ENCODE data around the gene CTPS1.

DNA sequence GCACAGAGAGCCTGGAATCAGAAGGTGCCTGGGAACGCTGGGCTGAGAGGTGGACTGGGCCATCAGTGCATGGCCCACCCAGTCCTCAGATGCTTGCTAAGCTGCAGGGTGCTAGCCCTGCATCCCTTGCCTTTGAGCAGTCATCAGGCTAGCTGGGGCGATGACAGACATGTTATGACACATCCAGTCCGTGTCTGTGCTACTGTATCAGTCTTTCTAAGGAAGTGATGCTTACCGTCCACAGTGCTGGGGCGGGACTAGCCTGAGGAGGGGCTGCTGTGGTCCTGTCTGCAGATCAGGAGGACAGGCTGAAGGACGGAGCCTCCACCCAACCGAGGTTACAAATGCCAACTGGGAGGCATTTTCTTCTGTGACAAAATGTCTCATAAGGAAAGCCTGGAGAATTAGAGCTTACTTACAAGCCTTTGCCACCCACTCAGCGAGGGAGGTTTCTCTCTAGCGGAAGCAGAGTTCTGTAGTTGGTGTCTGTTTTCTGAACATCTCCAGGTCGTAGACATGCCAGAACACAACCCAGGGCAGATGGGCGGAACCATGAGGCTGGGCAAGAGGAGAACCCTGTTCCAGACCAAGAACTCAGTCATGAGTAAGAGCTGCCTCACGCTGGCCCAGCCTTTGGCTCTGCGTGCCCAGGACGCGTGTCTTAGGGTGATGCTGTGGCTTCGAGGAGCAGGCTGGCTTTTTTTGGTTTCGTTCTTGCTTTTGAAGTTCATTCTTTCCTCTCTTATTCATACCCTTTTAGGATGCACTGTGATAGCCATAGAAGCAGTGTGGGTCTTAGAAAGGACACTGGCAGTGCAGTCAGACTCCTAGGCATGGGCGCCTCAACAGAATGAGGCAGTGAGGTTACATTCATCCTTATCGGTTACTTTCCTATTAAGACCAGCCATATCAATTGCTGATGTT lies 27.7 kb downstream of the CTPS1 start:
- TF ChIP-seq CTCF (IDR thresholded peaks at IDR 0.05) (no peak), POLR2AphosphoS5 (IDR thresholded peaks at IDR 0.05) (no peak), POLR2A (IDR thresholded peaks at IDR 0.05) (no peak), EP300 (IDR thresholded peaks at IDR 0.05) (no peak)

All from gastroesophageal sphincter (tissue), 3 donors.